ENCODE measurements around the gene PCSK7. TPM values are rescaled to one million over a fixed set of nuclear protein-coding genes. Genes with fewer than 3 reads are reported as not detected.
"Not testable (repeated sequence)": the region's sequence is repeated elsewhere in the genome, so short reads cannot be mapped to it uniquely, and the experiment has no call there.

The PCSK7 gene
- polyA plus RNA-seq, 1 donor, result 28.8 TPM

GRCh38 chr11:117197516-117198456 lies 34.1 kb downstream of the PCSK7 start:
- DNase-seq, result no peak

DNA sequence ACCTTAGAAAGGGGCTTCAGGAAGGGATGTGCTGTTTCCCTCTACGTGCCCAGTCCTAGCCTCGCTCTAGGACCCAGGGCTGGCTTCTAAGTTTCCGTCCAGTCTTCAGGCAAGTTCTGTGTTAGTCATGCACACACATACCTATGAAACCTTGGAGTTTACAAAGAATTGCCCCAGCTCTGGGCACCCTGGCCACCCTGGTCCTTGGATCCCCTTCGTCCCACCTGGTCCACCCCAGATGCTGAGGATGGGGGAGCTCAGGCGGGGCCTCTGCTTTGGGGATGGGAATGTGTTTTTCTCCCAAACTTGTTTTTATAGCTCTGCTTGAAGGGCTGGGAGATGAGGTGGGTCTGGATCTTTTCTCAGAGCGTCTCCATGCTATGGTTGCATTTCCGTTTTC lies 34.9 kb downstream of the PCSK7 start:
- no peak for DNase-seq

GRCh38 chr11:117195761-117196160 lies 36.1 kb downstream of the PCSK7 start:
- no peak for DNase-seq

GRCh38 chr11:117195258-117195657 lies 36.6 kb downstream of the PCSK7 start:
- no peak for DNase-seq

DNA sequence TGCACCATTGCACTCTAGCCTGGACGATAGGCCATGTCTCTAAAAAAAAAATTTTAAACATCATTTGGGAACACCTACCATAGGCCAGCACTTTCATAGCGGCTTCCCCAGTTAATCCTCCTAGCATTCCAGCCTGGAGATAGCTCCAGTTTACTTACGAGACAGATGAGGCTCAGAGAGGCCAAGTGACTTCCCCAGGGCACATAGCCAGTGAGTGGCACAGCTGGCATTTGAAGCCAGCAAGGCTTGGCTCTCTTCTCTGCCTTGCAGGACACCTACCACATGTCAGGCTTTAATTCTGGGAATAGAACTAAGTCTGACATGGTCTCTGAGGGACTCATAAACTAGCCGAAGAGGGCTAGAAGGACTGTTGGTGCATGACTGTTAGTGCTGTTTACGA lies 37.6 kb downstream of the PCSK7 start:
- DNase-seq, result no peak

DNA sequence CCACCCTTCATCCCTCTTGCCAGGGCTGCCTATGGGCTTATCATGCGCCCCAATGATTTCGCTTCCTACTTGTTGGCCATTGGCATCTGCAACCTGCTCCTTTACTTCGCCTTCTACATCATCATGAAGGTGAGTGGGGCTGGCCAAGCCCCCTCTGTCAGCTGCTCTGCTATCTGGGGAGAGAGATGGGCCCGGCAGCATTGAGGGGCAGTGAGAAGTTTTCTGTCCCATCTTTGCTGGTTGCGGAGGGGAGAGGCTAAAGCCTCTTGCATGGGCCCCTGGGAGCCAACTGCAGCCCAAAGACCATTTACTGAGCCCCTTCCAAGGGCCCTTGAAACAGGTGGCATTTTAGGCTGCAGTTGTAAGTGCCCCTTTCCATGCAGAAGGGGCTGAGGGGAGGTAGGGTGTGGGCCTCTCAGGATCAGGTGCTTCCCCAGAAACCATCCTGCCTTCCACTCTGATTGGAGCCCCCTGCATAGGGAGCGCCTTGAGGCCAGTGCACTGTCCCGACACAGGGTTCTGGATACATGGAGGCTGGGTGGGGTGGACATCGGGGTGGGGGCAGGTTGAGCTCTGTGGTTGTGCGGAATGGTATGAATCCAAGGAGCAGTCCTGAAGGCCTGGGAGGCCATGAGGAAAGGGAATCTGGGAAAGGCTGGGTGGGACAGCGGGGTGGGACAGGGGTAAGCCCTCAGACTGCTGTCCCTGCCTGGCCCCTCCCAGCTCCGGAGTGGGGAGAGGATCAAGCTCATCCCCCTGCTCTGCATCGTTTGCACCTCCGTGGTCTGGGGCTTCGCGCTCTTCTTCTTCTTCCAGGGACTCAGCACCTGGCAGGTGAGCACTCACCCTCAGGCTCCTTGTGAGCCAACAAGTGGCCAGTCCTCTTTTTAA lies 38.5 kb downstream of the PCSK7 start:
- no peak for DNase-seq

- DNase-seq, result no peak
Observed at GRCh38 chr11:117192401-117192875, 39.4 kb downstream of the PCSK7 start.

DNA sequence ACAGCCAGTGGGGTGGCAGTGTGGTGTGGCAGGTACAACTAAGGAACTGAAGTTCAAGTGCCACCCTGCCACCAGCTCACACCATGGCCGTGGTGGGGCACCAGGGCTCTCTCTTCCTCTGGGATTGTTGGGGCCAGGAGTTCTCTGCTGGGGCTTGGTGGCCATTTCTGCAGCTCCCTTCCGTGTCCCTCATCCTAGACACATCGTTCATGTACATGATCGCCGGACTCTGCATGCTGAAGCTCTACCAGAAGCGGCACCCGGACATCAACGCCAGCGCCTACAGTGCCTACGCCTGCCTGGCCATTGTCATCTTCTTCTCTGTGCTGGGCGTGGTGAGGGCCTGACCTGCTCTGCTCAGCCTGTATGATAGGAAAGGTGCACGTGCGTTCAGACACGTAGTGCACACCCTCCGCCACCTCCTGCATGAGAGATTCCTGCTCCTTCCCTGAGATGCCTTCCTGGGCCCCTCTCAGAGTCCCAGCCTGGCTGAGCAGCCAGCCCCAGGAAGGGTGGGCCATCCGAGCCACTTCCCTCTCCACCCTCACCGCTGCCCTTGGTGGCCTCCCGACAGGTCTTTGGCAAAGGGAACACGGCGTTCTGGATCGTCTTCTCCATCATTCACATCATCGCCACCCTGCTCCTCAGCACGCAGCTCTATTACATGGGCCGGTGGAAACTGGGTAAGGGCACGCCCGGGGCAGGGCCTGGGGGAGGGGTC lies 40.0 kb downstream of the PCSK7 start:
- no peak for DNase-seq

DNA sequence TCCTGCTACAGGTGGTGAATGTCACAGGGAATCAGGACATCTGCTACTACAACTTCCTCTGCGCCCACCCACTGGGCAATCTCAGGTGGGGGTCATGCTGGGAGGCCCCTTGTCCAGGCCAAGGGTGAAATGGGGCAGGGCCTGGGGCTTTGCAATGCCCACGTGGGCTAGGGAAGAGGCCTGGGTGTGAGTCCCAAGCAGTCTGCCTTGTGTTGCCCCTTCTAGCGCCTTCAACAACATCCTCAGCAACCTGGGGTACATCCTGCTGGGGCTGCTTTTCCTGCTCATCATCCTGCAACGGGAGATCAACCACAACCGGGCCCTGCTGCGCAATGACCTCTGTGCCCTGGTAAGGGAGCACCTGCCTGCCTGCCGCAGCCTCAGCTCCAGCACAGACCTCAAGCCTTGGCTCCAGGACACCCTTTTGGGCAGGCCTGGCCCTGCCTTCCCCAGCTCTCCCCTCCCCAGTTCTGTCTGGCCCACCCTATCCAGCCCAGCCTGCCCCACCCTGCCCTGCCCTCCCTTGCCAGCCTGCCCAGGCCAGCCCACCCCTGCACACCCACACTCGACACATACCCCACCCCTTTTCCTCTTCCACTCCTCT lies 41.8 kb downstream of the PCSK7 start:
- no peak for DNase-seq

- no peak for DNase-seq
Observed at GRCh38 chr11:117189191-117189940, 42.5 kb downstream of the PCSK7 start.

- DNase-seq, result no peak
Observed at GRCh38 chr11:117188620-117189081, 43.2 kb downstream of the PCSK7 start.

GRCh38 chr11:117187799-117188481 lies 43.9 kb downstream of the PCSK7 start:
- DNase-seq, result no peak

- DNase-seq, result no peak
Observed at GRCh38 chr11:117187428-117187798, 44.5 kb downstream of the PCSK7 start.

DNA sequence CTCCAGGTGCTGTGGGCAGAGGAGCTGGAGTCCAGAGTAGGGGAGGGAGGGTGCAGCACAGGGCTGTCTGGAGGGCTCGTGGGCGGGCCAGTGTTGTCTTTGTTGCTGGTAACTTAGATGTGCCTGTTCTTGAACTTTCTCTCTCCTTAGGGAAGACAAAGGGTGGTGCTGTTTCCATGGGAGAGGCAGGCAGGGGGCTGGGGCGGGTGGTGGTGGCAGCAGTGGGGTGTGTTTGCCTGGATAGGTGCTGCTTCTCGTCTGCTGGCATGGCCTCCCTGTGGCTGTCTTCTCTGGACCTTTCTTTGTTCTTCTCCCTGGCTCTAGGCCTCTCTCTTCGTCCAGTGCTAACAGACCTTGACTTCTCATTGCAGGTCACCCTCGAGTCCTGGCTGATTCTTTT lies 44.9 kb downstream of the PCSK7 start:
- no peak for DNase-seq

DNA sequence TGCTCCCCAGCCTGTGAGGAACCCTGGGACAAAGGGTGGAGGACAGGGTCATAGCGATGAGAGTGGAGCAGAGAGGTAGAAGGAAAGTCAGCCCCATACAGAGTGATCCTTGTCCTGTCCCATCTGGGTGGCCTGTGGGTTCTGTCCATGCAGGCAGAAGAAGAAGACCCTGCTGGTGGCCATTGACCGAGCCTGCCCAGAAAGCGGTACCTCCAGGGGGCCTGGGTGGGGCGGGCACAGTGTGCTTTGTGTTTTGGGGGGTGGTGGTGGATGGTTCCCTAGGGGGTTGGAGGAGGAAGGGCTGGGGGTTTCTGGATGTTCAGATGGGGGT lies 45.5 kb downstream of the PCSK7 start:
- DNase-seq, result no peak

- DNase-seq, result no peak
Observed at GRCh38 chr11:117185736-117186430, 46.0 kb downstream of the PCSK7 start.

DNA sequence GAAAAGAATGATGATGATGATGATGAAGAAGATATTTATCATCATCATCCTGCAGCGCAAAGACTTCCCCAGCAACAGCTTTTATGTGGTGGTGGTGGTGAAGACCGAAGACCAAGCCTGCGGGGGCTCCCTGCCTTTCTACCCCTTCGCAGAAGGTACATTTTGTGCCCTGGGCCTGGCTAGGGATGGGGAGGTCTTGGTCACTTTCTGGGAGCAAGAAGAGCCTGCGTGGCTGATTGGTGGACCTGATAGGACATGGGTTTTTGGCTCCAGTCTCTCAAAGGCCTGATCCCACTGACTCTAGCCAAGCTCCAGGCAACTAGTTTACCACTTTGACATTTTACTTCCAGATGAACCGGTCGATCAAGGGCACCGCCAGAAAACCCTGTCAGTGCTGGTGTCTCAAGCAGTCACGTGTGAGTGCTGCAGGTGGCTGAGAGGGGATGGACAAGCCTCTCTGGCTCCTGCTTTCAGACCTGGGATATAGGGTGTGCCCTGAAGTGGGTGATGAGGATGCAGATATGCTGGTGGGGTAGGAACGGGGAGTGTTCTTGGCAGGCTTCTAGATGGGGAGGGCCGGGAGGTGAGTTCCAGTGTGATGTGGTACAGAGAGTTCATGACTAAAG lies 48.0 kb downstream of the PCSK7 start:
- no peak for DNase-seq

- not testable (repeated sequence) for DNase-seq
Observed at GRCh38 chr11:117183178-117183577, 48.7 kb downstream of the PCSK7 start.

GRCh38 chr11:117182551-117182935 lies 49.3 kb downstream of the PCSK7 start:
- no peak for DNase-seq
